MM.1S (cell line): ENCODE results near the gene VAV3.
A peak's percentile ranks its signal among the peaks of the same experiment; 100 is the strongest.

Source experiments
- DNase-seq: peaks from one replicate; pipeline ENCODE4 v3.0.0-alpha.2; 2015
- H2AFZ ChIP-seq: fragments of 300-600 bp; sonication (generic); 2 replicates; pipeline ENCODE4 v1.6.0; 2016; ENCODE audit warnings: antibody characterized with exemption, low read length
- H3F3A ChIP-seq: fragments of 300-600 bp; sonication (generic); 2 replicates; pipeline ENCODE4 v1.6.1; 2016; ENCODE audit warnings: mild to moderate bottlenecking, antibody characterized with exemption, low read length, moderate library complexity, mixed read lengths; ENCODE audit not compliant: insufficient read depth
- H3K27ac ChIP-seq: fragments of 300-600 bp; sonication (generic); 2 replicates; pipeline ENCODE4 v1.5.1; 2016; ENCODE audit warnings: mild to moderate bottlenecking, low read length
- H3K27me3 ChIP-seq: fragments of 300-600 bp; sonication (generic); replicated peaks from 2 replicates; pipeline ENCODE4 v1.6.0; 2016; ENCODE audit warnings: low read length; ENCODE audit not compliant: insufficient read depth
- H3K36me3 ChIP-seq: fragments of 300-600 bp; sonication (generic); replicated peaks from 2 replicates; pipeline ENCODE4 v1.6.1; 2016; ENCODE audit warnings: mild to moderate bottlenecking, low read length, mixed read lengths; ENCODE audit not compliant: insufficient read depth
- H3K4me1 ChIP-seq: fragments of 300-600 bp; sonication (generic); 2 replicates; pipeline ENCODE4 v1.6.1; 2016; ENCODE audit warnings: low read length, mixed read lengths
- H3K4me2 ChIP-seq: fragments of 300-600 bp; sonication (generic); 2 replicates; pipeline ENCODE4 v1.6.0; 2016; ENCODE audit warnings: low read depth, low read length
- H3K4me3 ChIP-seq: fragments of 300-600 bp; sonication (generic); 2 replicates; pipeline ENCODE4 v1.5.1; 2016; ENCODE audit warnings: low read length, mixed read lengths
- H3K79me2 ChIP-seq: fragments of 300-600 bp; sonication (generic); 2 replicates; pipeline ENCODE4 v1.6.1; 2016; ENCODE audit warnings: mixed run types, low read length, mixed read lengths
- H3K9ac ChIP-seq: fragments of 300-600 bp; sonication (generic); 2 replicates; pipeline ENCODE4 v1.6.1; 2016; ENCODE audit warnings: low read length, mixed read lengths
- H3K9me2 ChIP-seq: fragments of 300-600 bp; sonication (generic); replicated peaks from 2 replicates; pipeline ENCODE4 v1.6.1; 2016; ENCODE audit warnings: mild to moderate bottlenecking, low read length, mixed read lengths; ENCODE audit not compliant: insufficient read depth
- H3K9me3 ChIP-seq: fragments of 300-600 bp; sonication (generic); replicated peaks from 2 replicates; pipeline ENCODE4 v1.6.1; 2016; ENCODE audit warnings: mild to moderate bottlenecking, low read length, mixed read lengths; ENCODE audit not compliant: insufficient read depth
- H4K20me1 ChIP-seq: fragments of 300-600 bp; sonication (generic); 2 replicates; pipeline ENCODE4 v1.6.1; 2016; ENCODE audit warnings: mild to moderate bottlenecking, low read length, moderate library complexity, mixed read lengths; ENCODE audit not compliant: insufficient read depth
- EZH2 ChIP-seq: fragments of 300-600 bp; sonication (generic); optimal IDR thresholded peaks from 2 replicates; pipeline ENCODE3; 2017; ENCODE audit warnings: low read depth, mild to moderate bottlenecking, antibody characterized with exemption, low read length, mixed read lengths
- EZH2phosphoT487 ChIP-seq: fragments of 300-600 bp; sonication (generic); IDR thresholded peaks from 2 replicates; pipeline ENCODE4 v1.6.1; 2018; ENCODE audit warnings: antibody characterized with exemption, low read length
- TF ChIP-seq, protein P1 (sequence below): fragments of 300-600 bp; sonication (generic); IDR thresholded peaks from 2 replicates; pipeline ENCODE4 v1.5.1; 2016; ENCODE audit warnings: antibody characterized with exemption, low read length, mixed read lengths

The VAV3 gene, protein sequence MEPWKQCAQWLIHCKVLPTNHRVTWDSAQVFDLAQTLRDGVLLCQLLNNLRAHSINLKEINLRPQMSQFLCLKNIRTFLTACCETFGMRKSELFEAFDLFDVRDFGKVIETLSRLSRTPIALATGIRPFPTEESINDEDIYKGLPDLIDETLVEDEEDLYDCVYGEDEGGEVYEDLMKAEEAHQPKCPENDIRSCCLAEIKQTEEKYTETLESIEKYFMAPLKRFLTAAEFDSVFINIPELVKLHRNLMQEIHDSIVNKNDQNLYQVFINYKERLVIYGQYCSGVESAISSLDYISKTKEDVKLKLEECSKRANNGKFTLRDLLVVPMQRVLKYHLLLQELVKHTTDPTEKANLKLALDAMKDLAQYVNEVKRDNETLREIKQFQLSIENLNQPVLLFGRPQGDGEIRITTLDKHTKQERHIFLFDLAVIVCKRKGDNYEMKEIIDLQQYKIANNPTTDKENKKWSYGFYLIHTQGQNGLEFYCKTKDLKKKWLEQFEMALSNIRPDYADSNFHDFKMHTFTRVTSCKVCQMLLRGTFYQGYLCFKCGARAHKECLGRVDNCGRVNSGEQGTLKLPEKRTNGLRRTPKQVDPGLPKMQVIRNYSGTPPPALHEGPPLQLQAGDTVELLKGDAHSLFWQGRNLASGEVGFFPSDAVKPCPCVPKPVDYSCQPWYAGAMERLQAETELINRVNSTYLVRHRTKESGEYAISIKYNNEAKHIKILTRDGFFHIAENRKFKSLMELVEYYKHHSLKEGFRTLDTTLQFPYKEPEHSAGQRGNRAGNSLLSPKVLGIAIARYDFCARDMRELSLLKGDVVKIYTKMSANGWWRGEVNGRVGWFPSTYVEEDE

DNA sequence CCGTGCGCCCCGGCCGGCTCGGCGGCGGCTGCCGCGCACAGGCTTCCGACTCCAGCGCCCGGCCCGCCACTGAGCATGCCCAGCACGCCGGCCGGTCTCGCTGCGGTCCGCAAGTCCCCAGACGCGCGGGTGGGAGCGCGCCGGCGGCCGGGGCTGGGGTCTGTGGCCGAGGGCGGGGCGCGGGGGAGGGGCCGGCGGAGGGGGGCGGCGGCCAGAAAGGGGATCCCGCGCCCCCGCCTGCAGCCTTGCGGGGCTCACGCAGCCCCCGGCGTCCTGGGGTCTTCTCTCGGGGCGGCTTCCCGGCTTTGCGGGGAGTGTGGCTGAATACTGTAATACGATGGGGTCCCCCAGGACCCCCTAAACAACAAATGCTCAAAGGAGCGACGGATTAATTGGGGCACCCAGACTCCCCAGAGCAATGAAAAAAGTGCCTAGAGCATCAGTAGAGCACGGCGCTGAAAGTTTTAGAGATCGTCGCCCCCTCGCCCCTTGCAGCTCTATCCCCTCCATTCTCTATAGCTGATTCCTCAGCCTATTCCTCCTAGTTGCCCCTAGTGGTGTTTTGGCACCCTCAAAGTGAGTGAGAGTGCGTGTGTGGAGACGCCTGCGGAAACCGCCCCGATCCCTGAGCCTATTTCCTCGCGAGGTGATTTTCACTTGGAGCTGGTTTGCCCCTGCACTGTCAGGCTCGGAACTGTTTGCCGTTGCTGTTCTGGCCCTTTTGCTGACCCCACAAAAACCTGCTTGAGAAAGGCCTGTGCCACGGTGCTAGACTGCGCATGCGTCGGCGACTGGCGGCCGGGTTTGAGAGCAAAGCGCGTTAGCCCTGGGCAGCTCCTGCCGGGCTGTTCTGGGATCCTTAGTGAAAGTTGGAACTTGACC, at the start of gene VAV3:
Gene VAV3 (minus strand): TSS at position 71 of the 882 bp plus-strand sequence. CDS start 311 bp downstream, outside the sequence.
- Histone ChIP-seq H3K4me2 (peak within 1 kb of the TSS; percentile 83), H3K9me3 (no peaks in the 10 kb centered on the region), H3K4me1 (0 out of 2 replicates have a peak, but pooled peaks cover 9% of the 10 kb centered on the region), H3K79me2 (no peaks in the 10 kb centered on the region), H2AFZ (peak within 1 kb of the TSS; percentile 61), H3K9me2 (no peaks in the 10 kb centered on the region), H3K27ac (peak within 1 kb of the TSS; percentile 73; the same call in 1 of the 2 replicates), H3F3A (peaks cover 16% of the 10 kb centered on the region), H3K27me3 (no peaks in the 10 kb centered on the region), H3K4me3 (peak within 1 kb of the TSS; percentile 71), H4K20me1 (no peaks in the 10 kb centered on the region), H3K9ac (peak within 1 kb of the TSS; percentile 34), H3K36me3 (no peaks in the 10 kb centered on the region)
- TF ChIP-seq EZH2 = no peak
- TF ChIP-seq, protein P1, sequence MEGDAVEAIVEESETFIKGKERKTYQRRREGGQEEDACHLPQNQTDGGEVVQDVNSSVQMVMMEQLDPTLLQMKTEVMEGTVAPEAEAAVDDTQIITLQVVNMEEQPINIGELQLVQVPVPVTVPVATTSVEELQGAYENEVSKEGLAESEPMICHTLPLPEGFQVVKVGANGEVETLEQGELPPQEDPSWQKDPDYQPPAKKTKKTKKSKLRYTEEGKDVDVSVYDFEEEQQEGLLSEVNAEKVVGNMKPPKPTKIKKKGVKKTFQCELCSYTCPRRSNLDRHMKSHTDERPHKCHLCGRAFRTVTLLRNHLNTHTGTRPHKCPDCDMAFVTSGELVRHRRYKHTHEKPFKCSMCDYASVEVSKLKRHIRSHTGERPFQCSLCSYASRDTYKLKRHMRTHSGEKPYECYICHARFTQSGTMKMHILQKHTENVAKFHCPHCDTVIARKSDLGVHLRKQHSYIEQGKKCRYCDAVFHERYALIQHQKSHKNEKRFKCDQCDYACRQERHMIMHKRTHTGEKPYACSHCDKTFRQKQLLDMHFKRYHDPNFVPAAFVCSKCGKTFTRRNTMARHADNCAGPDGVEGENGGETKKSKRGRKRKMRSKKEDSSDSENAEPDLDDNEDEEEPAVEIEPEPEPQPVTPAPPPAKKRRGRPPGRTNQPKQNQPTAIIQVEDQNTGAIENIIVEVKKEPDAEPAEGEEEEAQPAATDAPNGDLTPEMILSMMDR = no peak
- no peak for TF ChIP-seq EZH2phosphoT487
- DNase-seq = peak; percentile 35

DNA sequence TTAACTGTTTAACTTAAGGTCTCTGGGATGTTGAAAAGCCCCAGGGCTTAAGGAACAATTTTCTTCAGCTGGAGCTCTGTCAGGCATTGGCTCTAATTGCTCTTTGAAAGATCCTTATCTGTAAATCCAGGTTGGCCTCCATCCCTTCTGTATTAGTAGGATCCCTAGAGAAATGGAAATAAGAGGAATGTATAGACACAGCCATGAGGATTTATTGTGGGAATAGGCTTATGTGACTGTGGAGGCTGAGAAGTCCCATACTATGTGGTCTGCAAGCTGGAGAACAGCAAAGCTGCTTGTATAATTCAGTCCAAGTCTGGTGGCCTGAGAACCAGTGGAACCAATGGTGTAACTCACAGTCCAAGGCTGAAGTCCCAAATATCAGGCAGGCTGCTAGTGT, 47.6 kb upstream of the VAV3 start:
- no peak overlapping the region for H3K4me2 ChIP-seq
- no peak for DNase-seq
- H3K36me3 ChIP-seq = no peaks in the 10 kb centered on the region
- TF ChIP-seq EZH2phosphoT487 = no peak
- H3K27ac ChIP-seq = no peak overlapping the region
- H3K9ac ChIP-seq = no peak overlapping the region
- H3K9me2 ChIP-seq = no peaks in the 10 kb centered on the region
- H4K20me1 ChIP-seq = no peaks in the 10 kb centered on the region
- H3K27me3 ChIP-seq = no peaks in the 10 kb centered on the region
- H3K4me1 ChIP-seq = peaks cover 11% of the 10 kb centered on the region
- no peaks in the 10 kb centered on the region; the same call in 1 of the 2 replicates for H3F3A ChIP-seq
- H2AFZ ChIP-seq = no peak overlapping the region
- H3K79me2 ChIP-seq = no peaks in the 10 kb centered on the region
- no peaks in the 10 kb centered on the region for H3K9me3 ChIP-seq
- H3K4me3 ChIP-seq = no peak overlapping the region

DNA sequence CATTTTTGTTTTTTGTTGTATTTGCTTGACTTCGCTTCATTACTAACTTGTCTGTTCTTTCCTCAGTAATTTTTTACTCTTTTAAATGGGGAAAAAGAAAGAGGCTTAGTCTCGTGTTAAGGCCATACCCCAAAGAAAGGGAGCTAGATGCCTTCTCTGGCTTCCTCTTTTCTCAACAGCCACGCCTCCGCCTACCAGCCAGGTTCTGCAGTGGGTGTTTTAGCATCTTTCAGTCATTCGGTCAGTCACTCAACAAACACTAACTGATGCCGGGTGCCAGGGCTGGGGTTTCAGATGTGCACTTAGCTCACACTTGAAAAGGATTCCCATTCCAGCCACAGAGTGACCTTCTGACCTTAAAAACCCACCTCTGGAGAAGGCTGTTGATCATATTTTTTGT, 46.3 kb upstream of the VAV3 start:
- Histone ChIP-seq H4K20me1 (no peaks in the 10 kb centered on the region), H3K27ac (no peak overlapping the region), H3K79me2 (no peaks in the 10 kb centered on the region), H3K4me2 (no peak overlapping the region), H3K27me3 (no peaks in the 10 kb centered on the region), H3K4me3 (no peak overlapping the region), H3F3A (no peaks in the 10 kb centered on the region; the same call in 1 of the 2 replicates), H3K9me3 (no peaks in the 10 kb centered on the region), H3K9ac (no peak overlapping the region), H3K9me2 (no peaks in the 10 kb centered on the region), H3K4me1 (peaks cover 21% of the 10 kb centered on the region), H3K36me3 (no peaks in the 10 kb centered on the region), H2AFZ (no peak overlapping the region)
- TF ChIP-seq EZH2phosphoT487 (no peak), EZH2 (no peak)
- TF ChIP-seq, protein P1 = no peak
- DNase-seq = no peak
